ENCODE results near the gene LY6G6C. TPM values are rescaled to one million over a fixed set of nuclear protein-coding genes. Genes with fewer than 3 reads are reported as not detected.

LY6G6C gene
- total RNA-seq, 1 donor from 2014 or later = not detected

GRCh38 chr6:31740397-31741223, 19.1 kb upstream of the LY6G6C start:
- H3K4me3 ChIP-seq = peak overlapping the region; percentile 83
- DNase-seq (peak; percentile 81), ATAC-seq (peak; percentile 6)
- no peaks in the 10 kb centered on the region for H3K9me3 ChIP-seq
- peaks cover 36% of the 10 kb centered on the region for H3K4me1 ChIP-seq
- no peaks in the 10 kb centered on the region for H3K36me3 ChIP-seq
- intact Hi-C loops (cut with DNase I) = no loop called here
- H3K27me3 ChIP-seq = no peaks in the 10 kb centered on the region
- TF ChIP-seq CTCF (IDR thresholded peaks at IDR 0.05) = no peak
- peak overlapping the region; percentile 43 for H3K27ac ChIP-seq

GRCh38 chr6:31739639-31740396, 18.3 kb upstream of the LY6G6C start, which contains the start of gene MSH5:
TSS of gene MSH5 (plus strand) at chr6:31740005. CDS start at chr6:31740467, 462 bp downstream.
- intact Hi-C loops (cut with DNase I) = no loop called here
- peaks cover 36% of the 10 kb centered on the region for H3K4me1 ChIP-seq
- peak within 1 kb of the TSS; percentile 83 for H3K4me3 ChIP-seq
- no peaks in the 10 kb centered on the region for H3K9me3 ChIP-seq
- H3K36me3 ChIP-seq = no peaks in the 10 kb centered on the region
- no peak for TF ChIP-seq CTCF (IDR thresholded peaks at IDR 0.05)
- ATAC-seq (peak; percentile 93), DNase-seq (peak; percentile 98)
- H3K27ac ChIP-seq = peak within 1 kb of the TSS; percentile 92
- no peaks in the 10 kb centered on the region for H3K27me3 ChIP-seq

- peaks cover 47% of the 10 kb centered on the region for H3K4me1 ChIP-seq
- no peaks in the 10 kb centered on the region for H3K27me3 ChIP-seq
- peak; percentile 27 for TF ChIP-seq CTCF (IDR thresholded peaks at IDR 0.05)
- H3K36me3 ChIP-seq = peaks cover 14% of the 10 kb centered on the region
- ATAC-seq (peak; percentile 41), DNase-seq (peak; percentile 66)
- H3K27ac ChIP-seq = peak overlapping the region; percentile 92
- intact Hi-C loops (cut with DNase I) = no loop called here
- H3K4me3 ChIP-seq = peak overlapping the region; percentile 2
- H3K9me3 ChIP-seq = no peaks in the 10 kb centered on the region
Observed at GRCh38 chr6:31737991-31738979, 16.7 kb upstream of the LY6G6C start.

- intact Hi-C loops (cut with DNase I) = no loop called here
Observed at GRCh38 chr6:31737315-31737990, 15.9 kb upstream of the LY6G6C start.

More at GRCh38 chr6:31737315-31737990, 15.9 kb upstream of the LY6G6C start:
- Histone ChIP-seq H3K4me1 (peaks cover 49% of the 10 kb centered on the region), H3K27me3 (no peaks in the 10 kb centered on the region), H3K4me3 (peak overlapping the region; percentile 2), H3K36me3 (peaks cover 22% of the 10 kb centered on the region), H3K27ac (peak overlapping the region; percentile 92), H3K9me3 (no peaks in the 10 kb centered on the region)
- ATAC-seq (no peak), DNase-seq (no peak)
- no peak for TF ChIP-seq CTCF (IDR thresholded peaks at IDR 0.05)
